Fibroblast of skin of scalp (primary cell): Measurements from ENCODE around the gene CNGA3.

ENCODE experiments used
- DNase-seq: peaks from one replicate; pipeline ENCODE4 v3.0.0-alpha.2; 2013

CNGA3 gene

DNA sequence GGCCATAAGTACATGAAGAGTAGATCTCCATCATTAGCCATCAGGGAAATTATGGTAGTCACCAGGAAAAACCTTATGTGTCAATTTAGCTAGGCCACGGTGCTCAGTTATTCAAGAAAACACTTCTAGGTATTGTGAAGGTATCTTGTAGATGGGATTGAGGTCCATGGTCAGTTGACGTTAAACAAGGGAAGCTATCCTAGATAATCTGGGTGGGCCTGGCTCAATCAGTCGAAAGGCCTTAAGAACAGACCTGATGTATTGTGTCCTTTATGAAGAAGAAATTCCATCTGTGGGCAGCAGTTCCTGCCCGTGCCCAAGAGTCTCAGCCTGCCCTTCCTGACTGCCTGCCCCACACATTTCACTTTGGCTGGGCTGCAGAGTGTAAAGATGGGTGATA, 16.7 kb upstream of the CNGA3 start:
- no peak for DNase-seq

DNA sequence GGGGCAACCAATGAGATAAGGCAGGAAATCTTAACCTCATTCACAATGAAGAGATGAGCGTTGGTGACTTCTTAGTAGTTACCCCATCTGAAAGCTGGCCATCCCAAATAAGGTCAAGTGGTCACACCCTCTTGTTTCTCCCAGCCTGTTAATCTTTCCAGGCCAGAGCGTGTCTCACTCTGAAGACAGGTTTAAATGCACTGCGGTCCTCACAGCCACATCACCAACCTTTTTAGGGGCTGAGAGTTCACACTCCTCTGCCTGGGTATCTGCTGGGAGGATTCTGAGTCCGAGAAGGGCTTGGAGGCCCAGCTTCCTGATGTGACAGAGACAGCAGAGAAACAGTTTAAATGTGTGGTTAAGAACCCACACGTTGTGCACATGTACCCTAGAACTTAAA, 13.3 kb upstream of the CNGA3 start:
- DNase-seq = no peak

DNA sequence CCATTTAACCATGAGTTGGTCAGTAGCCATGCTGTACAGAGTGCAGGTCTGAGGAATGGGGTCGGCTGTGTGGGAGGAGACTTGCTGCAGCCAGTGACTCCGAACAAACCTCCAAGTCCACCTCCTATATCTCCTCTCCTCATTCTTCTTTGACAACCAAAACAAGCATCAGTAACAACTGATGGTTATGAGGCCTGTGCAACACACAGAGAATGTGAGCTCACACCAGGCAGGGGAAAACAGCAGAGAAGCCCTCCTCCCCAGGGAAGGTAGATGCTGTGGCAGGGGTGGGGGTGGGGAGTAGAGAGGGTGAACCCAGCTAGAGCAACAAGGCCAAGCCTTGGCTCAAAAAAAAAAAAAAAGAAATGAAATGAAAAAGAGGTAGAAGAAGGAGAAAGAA, 12.3 kb upstream of the CNGA3 start:
- peak; percentile 48 for DNase-seq

DNA sequence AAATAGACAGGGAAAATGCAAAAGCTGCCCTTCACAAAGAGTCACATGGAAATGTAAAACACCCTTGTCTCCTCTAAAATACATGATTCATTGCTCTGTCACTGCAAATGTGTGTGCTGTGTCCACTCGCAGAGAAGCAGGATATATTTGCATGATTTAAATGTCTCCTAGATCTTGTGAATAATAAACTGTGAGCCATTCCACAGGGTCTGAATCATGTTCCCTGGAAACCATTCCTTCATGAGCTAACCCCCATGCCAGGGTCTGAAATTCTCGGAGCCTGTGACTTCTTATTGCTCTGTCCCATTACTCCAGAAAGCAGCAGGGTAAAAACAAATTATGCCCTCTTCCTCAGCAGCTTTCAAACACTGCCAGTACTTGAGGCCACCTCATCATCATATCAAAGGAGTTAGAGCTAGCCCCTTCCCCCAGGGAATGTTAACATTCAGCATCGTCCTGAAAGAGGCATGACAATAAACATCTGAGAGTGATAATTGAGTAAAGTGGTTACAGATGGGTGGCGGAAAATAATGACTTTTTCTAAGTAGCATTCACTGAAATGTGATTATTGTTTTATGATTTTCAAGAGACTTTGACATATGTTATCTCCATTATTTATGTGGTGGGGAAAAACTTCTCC, 11.7 kb upstream of the CNGA3 start:
- peak; percentile 94 for DNase-seq

DNA sequence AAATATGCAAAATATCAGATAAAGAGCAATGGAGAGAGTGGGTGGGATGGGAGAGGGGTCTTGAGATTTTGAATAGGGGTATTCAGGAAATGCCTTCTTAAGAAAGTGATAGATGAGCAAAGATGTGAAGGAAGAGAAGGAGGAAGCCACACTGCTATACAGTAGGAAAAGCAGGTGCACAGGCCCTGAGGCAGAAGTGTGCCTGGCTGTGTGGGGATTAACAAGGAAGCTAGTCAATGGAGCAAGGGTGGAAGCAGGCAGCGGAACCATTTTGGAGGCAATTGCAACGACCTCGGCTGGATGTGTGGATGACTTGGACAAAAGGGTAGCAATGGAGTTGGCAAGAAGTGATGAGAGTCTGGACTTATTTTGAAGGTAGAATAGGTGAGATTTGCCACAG, 11.0 kb upstream of the CNGA3 start:
- DNase-seq = no peak

DNA sequence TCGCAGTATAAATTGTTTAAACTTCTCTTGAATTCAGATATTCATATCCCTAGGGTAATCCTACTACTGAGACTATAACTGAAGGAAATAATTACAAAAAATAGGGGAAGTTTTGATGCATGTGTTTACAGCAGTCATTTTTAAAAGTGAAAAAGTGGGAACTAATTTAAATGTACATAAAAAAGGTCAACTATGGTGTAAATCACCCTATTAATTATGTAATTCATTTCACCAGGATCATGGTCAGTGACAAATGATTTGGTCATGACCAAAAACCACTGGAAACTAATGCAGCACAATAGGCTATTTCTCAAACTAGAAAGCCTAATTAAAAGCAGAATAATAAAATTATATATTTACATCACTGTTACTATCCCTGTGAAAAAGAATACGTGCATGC, 5.0 kb upstream of the CNGA3 start:
- DNase-seq = no peak

DNA sequence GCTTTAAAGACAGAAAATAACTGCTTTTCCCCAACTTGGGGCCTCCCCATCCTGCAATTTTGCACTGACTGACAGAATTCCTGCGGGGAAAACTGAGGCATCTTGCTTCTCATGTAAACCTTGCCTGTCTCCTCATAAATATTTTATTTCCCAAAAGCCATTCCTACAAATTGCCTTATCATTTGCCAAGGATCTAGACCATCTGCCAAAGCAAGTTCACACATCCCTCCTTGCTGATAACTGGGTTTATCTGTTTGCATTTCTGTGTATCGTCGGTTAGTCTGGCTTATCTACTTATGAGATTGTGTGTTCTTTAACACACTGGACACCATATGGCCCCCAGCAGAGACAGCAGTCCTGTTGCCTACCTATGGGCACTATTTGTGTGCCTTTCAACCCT, 3.0 kb upstream of the CNGA3 start:
- no peak for DNase-seq

DNA sequence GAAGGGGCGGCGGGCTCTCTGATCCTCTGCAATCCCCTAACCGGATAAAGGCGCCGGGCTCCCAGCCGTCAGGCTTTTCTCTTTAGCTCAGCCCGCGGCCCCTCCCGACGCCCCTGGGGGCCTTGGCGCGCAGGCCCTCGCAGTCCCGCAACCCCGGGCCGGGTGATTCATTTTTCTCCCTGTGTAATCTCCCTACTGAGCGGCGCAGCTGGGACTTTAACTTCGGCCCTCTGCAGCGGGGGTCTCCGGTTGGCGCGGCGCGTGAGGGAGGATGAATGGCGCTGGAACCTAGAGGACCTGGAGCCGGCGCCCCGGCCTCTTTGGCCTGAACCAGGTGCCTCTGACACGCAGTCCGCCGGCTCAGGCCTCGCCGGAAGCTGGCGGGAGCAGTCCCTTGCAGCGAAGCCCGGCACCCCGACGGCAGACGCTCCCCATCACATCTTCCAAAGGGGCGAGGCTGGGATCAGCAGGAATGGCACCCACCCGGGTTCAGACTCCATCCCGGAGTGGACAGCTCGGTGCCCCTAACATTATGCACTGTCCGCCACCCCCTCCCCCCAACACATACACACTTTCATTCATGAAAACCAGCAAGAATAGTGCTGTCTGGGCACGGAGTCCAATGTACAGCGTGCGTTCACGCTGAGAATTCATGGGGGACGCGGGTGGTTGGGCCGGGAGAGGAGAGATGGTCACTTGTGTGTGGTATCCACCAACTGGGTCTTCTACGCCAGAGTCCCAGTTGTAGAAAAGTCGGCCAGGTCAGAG, 1.2 kb downstream of the CNGA3 start:
- no peak for DNase-seq

DNA sequence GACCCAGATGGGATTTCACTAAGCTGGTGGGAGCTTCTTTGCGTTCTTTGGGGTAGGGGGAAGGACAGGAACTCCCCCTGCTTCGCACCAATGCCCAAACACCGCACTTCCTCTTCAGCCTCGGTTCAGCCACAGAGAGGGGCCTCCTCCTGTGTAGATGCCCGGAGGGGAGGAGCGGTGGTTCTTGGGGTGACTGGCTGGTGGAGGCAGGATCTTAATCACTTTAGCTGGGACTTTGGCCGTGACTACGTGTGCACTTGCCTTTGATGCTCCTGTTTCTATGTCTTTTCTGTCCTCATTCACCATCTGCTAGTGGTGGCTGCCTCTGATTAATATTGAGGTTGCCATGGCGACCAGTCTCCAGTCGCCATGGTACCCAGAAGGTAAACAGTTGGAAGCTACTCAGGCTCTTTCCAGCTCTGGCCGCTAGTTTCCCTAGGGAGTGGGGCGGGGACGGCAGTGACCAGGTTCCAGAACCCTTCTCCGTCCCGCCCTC, 1.9 kb downstream of the CNGA3 start:
- DNase-seq = no peak

DNA sequence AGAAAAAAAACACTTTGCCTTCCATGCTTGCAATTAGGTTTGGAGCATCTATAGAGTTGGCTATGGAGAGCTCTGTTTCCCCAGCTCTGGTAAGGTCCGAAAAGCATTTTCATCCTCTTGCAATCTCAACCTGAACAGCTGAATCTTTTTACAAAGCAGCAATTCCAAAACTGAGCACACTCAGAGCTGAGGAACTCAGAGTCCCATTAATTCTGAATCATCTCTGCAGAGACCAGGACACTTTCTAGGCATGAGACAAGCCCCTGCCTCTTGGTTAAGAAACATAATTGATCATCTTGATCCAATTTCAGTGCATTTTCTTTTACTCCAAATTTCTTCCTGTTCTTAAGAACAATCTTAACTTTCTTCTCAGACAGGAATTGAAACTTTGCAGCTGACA, 4.2 kb downstream of the CNGA3 start:
- no peak for DNase-seq

DNA sequence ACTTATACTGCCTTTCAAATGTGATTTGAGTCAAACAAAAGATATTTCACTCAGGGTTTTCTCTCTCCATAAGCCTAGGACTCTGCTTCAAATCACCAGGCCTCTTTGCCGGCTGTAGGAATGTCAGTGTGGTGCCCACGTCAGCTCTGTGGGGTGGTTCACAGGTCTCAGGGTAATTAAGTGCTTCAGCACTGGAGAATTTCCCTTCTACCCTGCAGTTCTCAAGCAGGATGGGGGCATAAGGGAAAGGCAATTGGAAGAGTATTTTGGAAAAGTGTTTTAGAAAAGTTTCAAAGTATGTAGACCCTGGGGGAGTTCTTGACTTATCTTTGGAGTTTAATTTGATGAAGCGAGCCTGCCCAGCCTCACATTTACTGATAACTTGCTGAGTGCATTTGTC, 9.6 kb downstream of the CNGA3 start:
- no peak for DNase-seq

DNA sequence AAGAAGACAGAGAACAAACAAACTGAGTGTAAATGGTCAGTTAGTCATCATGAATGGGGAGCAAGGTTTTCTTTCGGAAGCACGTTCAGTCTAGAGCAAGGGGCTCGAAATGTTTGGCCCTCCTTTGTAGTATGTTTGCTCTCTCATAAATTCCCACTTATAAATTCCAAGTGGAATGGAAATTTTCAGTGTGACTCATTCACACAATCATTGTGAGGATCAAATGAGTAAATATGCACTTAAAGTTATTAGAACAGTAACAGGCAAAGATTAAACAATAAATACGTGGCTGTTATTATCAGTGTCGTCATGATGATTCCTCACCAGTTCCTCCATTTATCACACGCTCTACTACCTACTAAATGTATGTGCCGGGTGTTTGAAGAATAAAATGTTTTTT, 10.5 kb downstream of the CNGA3 start:
- DNase-seq = no peak

DNA sequence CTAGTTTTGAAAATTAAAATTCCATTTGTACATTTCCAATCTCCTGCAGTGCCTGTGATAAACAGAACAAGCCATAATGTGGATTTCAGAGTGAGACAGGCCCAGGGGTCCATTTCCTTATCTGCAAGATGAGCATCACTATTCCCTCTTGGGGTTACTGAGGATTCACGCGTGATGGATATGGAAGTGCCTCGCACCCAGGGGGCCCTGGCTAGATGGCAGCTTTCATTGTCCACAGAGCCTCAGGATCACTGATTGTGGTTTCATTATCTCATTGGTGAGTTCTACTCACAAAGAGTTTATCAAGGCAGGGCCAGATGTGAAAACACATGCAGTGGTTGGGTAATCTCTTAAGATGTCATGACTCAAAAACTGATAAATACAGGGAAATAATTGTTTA, 11.6 kb downstream of the CNGA3 start:
- DNase-seq = no peak

DNA sequence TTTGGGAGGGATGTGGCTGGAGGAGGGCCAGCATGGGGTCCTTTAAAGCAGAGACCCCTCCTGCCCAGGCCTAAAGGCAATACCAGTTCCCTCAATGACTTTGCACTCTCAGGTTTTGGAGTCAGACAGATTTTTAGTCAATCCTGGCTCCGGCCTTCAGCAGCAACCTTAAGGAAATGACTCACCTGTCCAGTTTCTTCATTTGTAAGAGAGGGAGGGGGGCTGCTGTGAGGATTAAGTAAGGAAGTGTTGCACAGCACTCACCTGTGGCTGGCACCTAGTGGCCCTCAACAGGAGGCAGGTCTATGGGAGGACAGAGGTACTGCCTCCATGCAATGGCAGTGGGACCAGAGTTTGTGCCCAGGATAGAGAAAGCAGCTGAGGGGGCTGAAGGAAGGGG, 13.7 kb downstream of the CNGA3 start:
- no peak for DNase-seq

DNA sequence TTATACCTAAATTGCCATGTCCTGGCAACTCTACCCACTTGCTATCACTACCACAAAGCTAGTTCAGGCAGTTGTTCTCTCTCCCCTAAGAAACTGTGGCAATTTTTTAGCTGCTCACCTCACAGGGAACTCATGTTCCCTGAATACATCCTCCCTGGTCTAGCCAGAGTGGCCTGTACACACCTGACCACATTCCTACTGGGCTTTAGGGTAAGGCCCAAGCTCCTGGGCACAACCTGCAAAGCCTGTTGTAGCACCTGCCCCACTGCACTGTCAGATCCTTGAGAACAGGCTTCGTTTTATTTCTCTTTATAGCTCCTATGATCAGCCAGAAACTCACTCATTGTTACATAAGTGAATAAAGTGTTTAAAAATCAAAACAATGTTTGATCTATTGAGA, 21.5 kb downstream of the CNGA3 start:
- DNase-seq = no peak

DNA sequence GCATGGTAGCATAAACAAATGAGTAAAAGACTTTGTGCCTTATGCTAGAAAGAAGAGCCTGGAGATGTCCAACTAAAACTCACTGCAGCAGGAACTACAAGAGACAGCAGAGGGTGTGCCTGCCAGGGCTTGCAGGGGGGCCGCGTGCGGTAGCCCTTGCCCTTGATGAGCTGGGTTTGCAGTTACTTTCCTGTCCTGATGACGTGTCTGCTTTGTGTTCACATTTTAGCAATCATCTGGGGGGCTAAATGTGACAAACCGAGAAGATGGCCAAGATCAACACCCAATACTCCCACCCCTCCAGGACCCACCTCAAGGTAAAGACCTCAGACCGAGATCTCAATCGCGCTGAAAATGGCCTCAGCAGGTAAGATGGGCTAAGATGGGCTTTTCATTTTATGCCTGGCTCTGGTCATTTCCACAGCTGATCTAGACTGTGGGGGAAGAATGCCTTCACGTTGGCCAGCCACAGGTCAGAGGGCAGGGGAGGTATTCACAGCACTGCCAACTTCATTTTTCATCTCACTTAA, 23.5 kb downstream of the CNGA3 start:
- DNase-seq = no peak

DNA sequence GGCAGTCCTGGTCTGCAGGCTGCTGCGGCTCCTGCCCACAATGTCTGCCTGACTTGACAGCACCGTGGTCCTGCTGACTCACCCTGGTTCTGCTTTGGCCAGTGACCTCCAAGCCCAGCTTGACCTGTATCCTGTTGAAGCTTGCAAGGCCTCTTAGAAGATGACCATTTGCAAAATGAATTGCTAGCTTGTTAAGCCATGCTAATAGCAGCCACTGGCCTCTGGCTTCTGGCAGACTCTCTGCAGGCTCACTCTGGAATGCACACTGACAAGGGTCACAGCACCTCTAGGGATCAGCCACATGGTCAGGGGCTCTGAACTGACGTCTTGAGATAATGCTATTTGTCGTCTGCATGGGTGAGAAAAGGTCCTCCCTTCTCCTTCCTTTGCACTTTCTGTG, 25.9 kb downstream of the CNGA3 start:
- DNase-seq = no peak

DNA sequence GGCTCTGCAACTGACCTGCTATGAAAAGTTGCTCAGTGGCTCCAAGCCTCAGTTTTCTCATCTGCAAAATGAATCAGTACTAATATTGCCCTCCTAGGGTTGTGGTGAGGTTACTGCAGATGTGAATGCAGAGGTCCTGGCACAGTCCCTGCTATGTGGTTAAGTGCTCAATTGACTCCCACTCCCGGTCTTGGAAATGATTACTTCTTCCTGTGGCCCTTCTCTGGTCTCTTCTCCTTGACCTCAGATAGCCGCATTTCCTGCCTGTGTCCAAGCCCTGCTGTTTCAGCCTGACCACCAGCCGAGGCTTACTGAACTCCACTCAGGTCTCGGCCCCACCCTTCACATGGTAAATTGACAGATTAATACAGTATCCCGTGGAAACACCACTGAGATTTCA, 26.3 kb downstream of the CNGA3 start:
- no peak for DNase-seq

DNA sequence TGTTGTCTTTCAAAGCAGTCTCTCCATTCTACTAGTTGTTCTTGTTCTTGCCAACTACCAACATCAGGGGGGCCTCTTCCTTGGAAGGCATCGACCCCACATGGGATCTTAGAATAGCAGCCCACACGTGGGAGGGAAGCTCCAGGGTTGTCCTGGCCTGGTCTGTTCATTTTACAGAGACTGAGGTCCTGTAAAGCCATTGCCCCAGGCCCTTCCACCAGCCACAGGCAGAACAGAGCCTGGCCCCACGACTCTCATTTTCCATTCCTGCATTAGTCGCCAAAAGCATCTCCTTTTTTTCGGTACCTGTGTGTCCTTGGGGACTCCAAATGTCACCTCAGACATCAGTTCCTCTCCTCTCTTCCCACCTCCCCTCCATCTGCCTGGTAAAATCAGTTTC, 28.0 kb downstream of the CNGA3 start:
- DNase-seq = no peak

DNA sequence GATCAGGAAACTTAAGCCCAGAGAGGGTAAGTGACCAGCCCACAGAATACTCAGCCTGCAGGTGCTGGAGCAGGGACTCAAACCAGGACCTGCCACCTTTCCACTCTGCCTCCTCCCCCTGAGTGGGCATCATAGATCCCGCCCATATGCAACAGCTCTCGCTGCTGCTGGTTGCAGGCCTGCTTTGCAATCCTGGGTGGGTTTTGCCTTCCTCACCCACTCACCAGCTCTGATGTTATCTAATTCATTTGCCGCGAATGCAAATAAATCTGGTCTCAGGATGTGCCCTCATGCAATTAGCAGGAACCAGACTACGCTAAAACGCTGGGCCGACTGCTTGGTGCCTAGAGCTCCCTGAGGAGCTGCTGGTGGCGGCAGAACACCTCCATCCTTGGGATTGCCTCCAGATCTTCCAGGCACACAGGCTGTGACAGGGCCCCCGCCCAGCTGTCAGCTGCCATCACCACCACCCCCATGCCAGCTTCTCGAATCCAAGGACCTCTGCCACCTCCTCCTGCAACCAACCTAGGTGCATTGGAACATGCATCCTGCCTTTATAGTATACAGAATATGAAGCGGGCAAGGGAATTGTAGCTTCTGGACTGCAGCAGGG, 28.8 kb downstream of the CNGA3 start:
- DNase-seq = no peak

DNA sequence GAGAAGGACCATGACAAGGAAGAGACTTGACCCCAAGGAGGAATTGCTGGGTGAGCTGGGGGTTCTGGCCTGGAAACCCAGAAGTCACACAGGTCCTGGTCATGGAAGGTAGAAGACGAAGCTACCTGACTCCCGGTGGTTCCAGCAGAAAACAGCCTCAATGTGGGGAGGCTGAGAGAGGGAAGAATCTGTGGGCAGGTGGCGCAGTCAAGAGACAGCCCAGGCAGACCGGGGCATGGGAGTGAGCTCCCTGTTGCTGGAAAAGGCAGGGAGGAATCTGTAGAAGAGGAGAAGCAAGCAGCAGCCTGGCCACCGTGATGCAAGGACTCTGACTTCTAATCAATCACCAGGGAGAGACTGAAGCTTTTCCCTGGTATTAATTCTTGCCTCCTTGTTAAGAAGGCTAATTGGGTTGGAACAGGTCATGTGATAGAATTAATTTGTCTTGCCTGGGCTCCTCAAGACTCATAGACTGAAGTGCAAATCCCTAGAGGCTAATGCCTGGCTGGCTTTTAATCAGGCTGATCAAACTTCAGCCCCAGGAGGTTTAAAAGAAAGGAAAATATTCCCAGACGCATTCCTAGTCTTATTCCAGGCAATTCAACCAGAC, 30.1 kb downstream of the CNGA3 start:
- no peak for DNase-seq

DNA sequence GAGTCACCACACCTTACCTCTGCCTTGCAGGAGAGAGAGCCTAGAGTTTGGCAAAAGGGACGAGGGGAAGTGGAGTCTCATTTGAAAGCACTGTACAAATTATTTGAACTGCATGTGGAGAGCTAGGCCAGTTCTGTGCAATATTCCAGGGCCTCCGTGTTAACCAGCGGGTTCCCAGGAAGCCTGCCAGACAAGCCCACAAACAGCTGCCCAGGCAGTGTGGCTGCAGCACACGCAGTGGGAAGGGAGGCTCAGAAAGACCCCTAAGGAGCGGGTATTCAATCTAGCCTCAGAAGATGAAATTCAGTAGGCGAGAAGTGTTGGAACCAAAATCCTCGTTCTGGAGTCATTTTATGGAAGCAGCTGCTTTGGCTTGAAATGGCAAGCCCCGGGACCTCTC, 30.7 kb downstream of the CNGA3 start:
- peak; percentile 18 for DNase-seq

DNA sequence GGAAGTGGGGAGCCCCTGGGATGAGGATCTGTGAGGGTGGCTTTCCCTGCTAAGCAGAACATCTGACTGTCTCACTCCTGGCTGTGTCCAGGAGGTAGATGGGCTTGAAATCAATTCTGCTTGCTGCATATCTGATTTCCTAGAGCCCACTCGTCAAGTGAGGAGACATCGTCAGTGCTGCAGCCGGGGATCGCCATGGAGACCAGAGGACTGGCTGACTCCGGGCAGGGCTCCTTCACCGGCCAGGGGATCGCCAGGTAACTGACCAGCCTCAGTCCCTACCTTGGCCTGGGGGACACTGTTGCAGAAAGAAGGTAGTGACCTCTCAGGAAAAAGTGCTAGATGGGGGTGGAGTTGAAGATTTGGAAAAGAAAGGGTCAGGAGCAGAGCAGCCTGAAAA, 31.3 kb downstream of the CNGA3 start:
- no peak for DNase-seq
